Activated CD8-positive, alpha-beta T cell treated with anti-CD3 and anti-CD28 coated beads, Interleukin-2, amount 10 ng/mL, durations not matched to agents 7 days and 5 days (primary cell): Measurements from ENCODE around the gene TMED4. TPM values are rescaled to one million over a fixed set of nuclear protein-coding genes. Genes with fewer than 3 reads are reported as not detected.

Experiments
- ATAC-seq: fragments of 150-1000 bp; cut with Tn5 transposase; one replicate; pipeline ENCODE4 v1.10.0; 2021; ENCODE audit warnings: moderate library complexity
- CTCF ChIA-PET: fragments of 350-600 bp; sonication (Branson Sonifier 250); formaldehyde crosslinking; loops from one replicate; lab custom pipeline; 2021; ENCODE audit warnings: antibody characterized with exemption; lab: Charles Lee
- POLR2A ChIA-PET: fragments of 350-600 bp; sonication (Branson Sonifier 250); formaldehyde crosslinking; loops from one replicate; lab custom pipeline; 2021; ENCODE audit warnings: antibody characterized with exemption; lab: Charles Lee
- DNase-seq: peaks from one replicate; pipeline ENCODE4 v3.0.0-alpha.2; 2020
- H3K27ac Mint-ChIP-seq: one replicate; pipeline ENCODE4 v1.8.0; 2021; ENCODE audit warnings: mild to moderate bottlenecking, mixed read lengths
- H3K27me3 Mint-ChIP-seq: one replicate; pipeline ENCODE4 v1.8.0; 2021; ENCODE audit warnings: low read depth, mixed read lengths
- H3K36me3 Mint-ChIP-seq: one replicate; pipeline ENCODE4 v1.8.0; 2021; ENCODE audit warnings: low read depth, mixed read lengths
- H3K4me1 Mint-ChIP-seq: one replicate; pipeline ENCODE4 v1.8.0; 2021; ENCODE audit warnings: low read depth, mixed read lengths
- H3K4me3 Mint-ChIP-seq: one replicate; pipeline ENCODE4 v1.8.0; 2021; ENCODE audit warnings: mild to moderate bottlenecking, mixed read lengths
- H3K9me3 Mint-ChIP-seq: one replicate; pipeline ENCODE4 v1.8.0; 2022; ENCODE audit warnings: mixed read lengths; ENCODE audit not compliant: insufficient read depth
- total RNA-seq, 2 experiments: library from RNA; stranded (reverse); gene quantifications; one replicate each; pipeline ENCODE4 v1.2.3, GENCODE V29; 2021

TMED4 gene
- total RNA-seq, 2 experiments from 2014 or later, result 63.8 to 65.9 TPM

GRCh38 chr7:44621034-44621749, 39.2 kb upstream of the TMED4 start:
- POLR2A ChIA-PET, result interaction anchor here (0.6 to 3.6 kb wide), 5 partner anchors 10 to 18 kb away, joined by 3 to 15 read pairs (median 4); partner anchors contain the start of gene OGDH
- Mint-ChIP-seq H3K4me3 (no peak overlapping the region), H3K27ac (peak overlapping the region; percentile 23), H3K27me3 (no peaks in the 10 kb centered on the region), H3K4me1 (peaks cover 90% of the 10 kb centered on the region), H3K36me3 (peaks cover 55% of the 10 kb centered on the region), H3K9me3 (no peaks in the 10 kb centered on the region)
- CTCF ChIA-PET, result interaction anchor here (0.9 to 1.4 kb wide), 2 partner anchors 13 to 16 kb away, joined by 3 to 4 read pairs; no protein-coding TSS in a partner anchor
- DNase-seq, result no peak
- no peak for ATAC-seq

- Mint-ChIP-seq H3K27me3 (no peaks in the 10 kb centered on the region), H3K36me3 (peaks cover 43% of the 10 kb centered on the region), H3K4me3 (no peak overlapping the region), H3K4me1 (peaks cover 86% of the 10 kb centered on the region), H3K9me3 (no peaks in the 10 kb centered on the region), H3K27ac (peak overlapping the region; percentile 58)
- ChIA-PET POLR2A (interaction anchor here (0.6 to 2.5 kb wide), 3 partner anchors 12 to 359 kb away, joined by 3 to 15 read pairs (median 3); partner anchors contain the start of gene OGDH), CTCF (no interaction called here)
- DNase-seq (no peak), ATAC-seq (no peak)
Observed at GRCh38 chr7:44618753-44619152, 36.7 kb upstream of the TMED4 start.

- POLR2A ChIA-PET, result interaction anchor here (1.9 to 2.5 kb wide), 2 partner anchors 12 to 36 kb away, joined by 4 to 15 read pairs; partner anchors contain the start of genes OGDH and TMED4
- peak overlapping the region; percentile 16 for H3K4me3 Mint-ChIP-seq
Observed at GRCh38 chr7:44618045-44618444, 36.0 kb upstream of the TMED4 start.

GRCh38 chr7:44617225-44617890, 35.3 kb upstream of the TMED4 start:
- no peak overlapping the region for H3K4me3 Mint-ChIP-seq
- no peaks in the 10 kb centered on the region for H3K9me3 Mint-ChIP-seq
- H3K27ac Mint-ChIP-seq, result peak overlapping the region; percentile 48
- ATAC-seq (peak; percentile 50), DNase-seq (no peak)
- H3K36me3 Mint-ChIP-seq, result peaks cover 34% of the 10 kb centered on the region
- H3K27me3 Mint-ChIP-seq, result no peaks in the 10 kb centered on the region
- peaks cover 73% of the 10 kb centered on the region for H3K4me1 Mint-ChIP-seq
- ChIA-PET POLR2A (interaction anchor here (1.4 to 2.5 kb wide), 3 partner anchors 11 to 35 kb away, joined by 3 to 15 read pairs (median 4); partner anchors contain the start of genes OGDH and TMED4), CTCF (interaction anchor here (0.9 to 1.4 kb wide), 4 partner anchors 11 to 23 kb away, joined by 3 to 5 read pairs (median 3); partner anchors contain the start of gene OGDH)

More at GRCh38 chr7:44618045-44618444, 36.0 kb upstream of the TMED4 start:
- peaks cover 39% of the 10 kb centered on the region for H3K36me3 Mint-ChIP-seq
- CTCF ChIA-PET, result interaction anchor here (1.0 to 1.4 kb wide), 2 partner anchors 11 to 19 kb away, joined by 3 to 5 read pairs; partner anchors contain the start of gene OGDH
- DNase-seq (no peak), ATAC-seq (no peak)
- H3K9me3 Mint-ChIP-seq, result no peaks in the 10 kb centered on the region
- H3K27ac Mint-ChIP-seq, result peak overlapping the region; percentile 58
- H3K4me1 Mint-ChIP-seq, result peaks cover 80% of the 10 kb centered on the region
- no peaks in the 10 kb centered on the region for H3K27me3 Mint-ChIP-seq

- POLR2A ChIA-PET, result interaction anchor here (0.6 to 2.5 kb wide), 4 partner anchors 10 to 49 kb away, joined by 3 to 15 read pairs (median 4); partner anchors contain the start of genes OGDH and TMED4
- H3K9me3 Mint-ChIP-seq, result no peaks in the 10 kb centered on the region
- CTCF ChIA-PET, result interaction anchor here (0.6 to 1.4 kb wide), 3 partner anchors 20 to 153 kb away, joined by 3 to 5 read pairs (median 3); no protein-coding TSS in a partner anchor
Observed at GRCh38 chr7:44616545-44616944, 34.5 kb upstream of the TMED4 start.

GRCh38 chr7:44615793-44616192, 33.8 kb upstream of the TMED4 start:
- peaks cover 63% of the 10 kb centered on the region for H3K4me1 Mint-ChIP-seq
- no peaks in the 10 kb centered on the region for H3K9me3 Mint-ChIP-seq
- no peak overlapping the region for H3K4me3 Mint-ChIP-seq
- H3K27ac Mint-ChIP-seq, result no peak overlapping the region
- POLR2A ChIA-PET, result interaction anchor here (0.6 to 0.8 kb wide), 2 partner anchors 9 to 50 kb away, joined by 3 to 4 read pairs; partner anchors contain the start of gene OGDH
- peaks cover 27% of the 10 kb centered on the region for H3K36me3 Mint-ChIP-seq
- CTCF ChIA-PET, result interaction anchor here (0.6 kb wide), 1 partner anchor 154 kb away, joined by 3 read pairs; no protein-coding TSS in a partner anchor
- ATAC-seq, result no peak
- no peak for DNase-seq
- no peaks in the 10 kb centered on the region for H3K27me3 Mint-ChIP-seq

More at GRCh38 chr7:44616545-44616944, 34.5 kb upstream of the TMED4 start:
- H3K4me1 Mint-ChIP-seq, result peaks cover 71% of the 10 kb centered on the region
- no peaks in the 10 kb centered on the region for H3K27me3 Mint-ChIP-seq
- no peak overlapping the region for H3K4me3 Mint-ChIP-seq
- H3K27ac Mint-ChIP-seq, result no peak overlapping the region
- no peak for DNase-seq
- peaks cover 31% of the 10 kb centered on the region for H3K36me3 Mint-ChIP-seq
- no peak for ATAC-seq

GRCh38 chr7:44615149-44615611, 33.1 kb upstream of the TMED4 start:
- Mint-ChIP-seq H3K27me3 (no peaks in the 10 kb centered on the region), H3K4me1 (peaks cover 58% of the 10 kb centered on the region), H3K27ac (peak overlapping the region; percentile 85), H3K4me3 (no peak overlapping the region), H3K9me3 (no peaks in the 10 kb centered on the region), H3K36me3 (peaks cover 27% of the 10 kb centered on the region)
- ChIA-PET POLR2A (interaction anchor here (0.8 kb wide), 1 partner anchor 8 kb away, joined by 4 read pairs; the partner anchor contains the start of gene OGDH), CTCF (no interaction called here)
- ATAC-seq, result peak; percentile 32
- no peak for DNase-seq

GRCh38 chr7:44609829-44610228, 27.8 kb upstream of the TMED4 start:
- H3K9me3 Mint-ChIP-seq, result no peaks in the 10 kb centered on the region
- peaks cover 51% of the 10 kb centered on the region for H3K4me1 Mint-ChIP-seq
- ATAC-seq, result no peak
- H3K27ac Mint-ChIP-seq, result peak overlapping the region; percentile 16
- no peak for DNase-seq
- H3K36me3 Mint-ChIP-seq, result peaks cover 25% of the 10 kb centered on the region
- CTCF ChIA-PET, result interaction anchor here (0.6 kb wide), 1 partner anchor 1351 kb away, joined by 3 read pairs; no protein-coding TSS in a partner anchor
- no peaks in the 10 kb centered on the region for H3K27me3 Mint-ChIP-seq
- H3K4me3 Mint-ChIP-seq, result no peak overlapping the region
- POLR2A ChIA-PET, result interaction anchor here (0.8 kb wide), 1 partner anchor 11 kb away, joined by 3 read pairs; no protein-coding TSS in a partner anchor

GRCh38 chr7:44608916-44609648, 27.1 kb upstream of the TMED4 start:
- ChIA-PET POLR2A (interaction anchor here (0.8 to 4.7 kb wide), 2 partner anchors 12 to 27 kb away, joined by 3 to 107 read pairs; no protein-coding TSS in a partner anchor), CTCF (interaction anchor here (0.6 kb wide), 1 partner anchor 1351 kb away, joined by 3 read pairs; no protein-coding TSS in a partner anchor)
- H3K27me3 Mint-ChIP-seq, result peaks cover under 1% of the 10 kb centered on the region
- peaks cover 21% of the 10 kb centered on the region for H3K36me3 Mint-ChIP-seq
- no peak overlapping the region for H3K27ac Mint-ChIP-seq
- ATAC-seq (no peak), DNase-seq (no peak)
- H3K9me3 Mint-ChIP-seq, result no peaks in the 10 kb centered on the region
- peak overlapping the region; percentile 48 for H3K4me3 Mint-ChIP-seq
- peaks cover 46% of the 10 kb centered on the region for H3K4me1 Mint-ChIP-seq
